Left ventricle myocardium superior (tissue), 1 donor: Measurements from ENCODE around the gene STT3A. TPM values are rescaled to one million over a fixed set of nuclear protein-coding genes. Genes with fewer than 3 reads are reported as not detected.

Experiments
- ATAC-seq: fragments of 200-7000 bp; cut with Tn5 transposase; one replicate; pipeline ENCODE4 v1.9.1; 2020; ENCODE audit warnings: mild to moderate bottlenecking, moderate library complexity
- DNase-seq: peaks from one replicate; pipeline ENCODE4 v3.0.0-alpha.2; 2020
- intact Hi-C: fragments of 100-400 bp; cut with micrococcal nuclease; formaldehyde crosslinking; loops from one replicate; pipeline ENCODE4 v1.11.0; 2022
- total RNA-seq: library from RNA; stranded (reverse); fragmentation: NEBNext Ultra II Directional; extraction: Animal tissue kit (Norgen Biotek cat#: 25700); gene quantifications from one replicate; pipeline ENCODE4 v1.2.1, GENCODE V29; 2021
- donor health status: DM: no; HTN: yes; CAD: no; lungs with severe emphysema.

STT3A gene
- total RNA-seq, 1 donor from 2014 or later, result 58.6 TPM

DNA sequence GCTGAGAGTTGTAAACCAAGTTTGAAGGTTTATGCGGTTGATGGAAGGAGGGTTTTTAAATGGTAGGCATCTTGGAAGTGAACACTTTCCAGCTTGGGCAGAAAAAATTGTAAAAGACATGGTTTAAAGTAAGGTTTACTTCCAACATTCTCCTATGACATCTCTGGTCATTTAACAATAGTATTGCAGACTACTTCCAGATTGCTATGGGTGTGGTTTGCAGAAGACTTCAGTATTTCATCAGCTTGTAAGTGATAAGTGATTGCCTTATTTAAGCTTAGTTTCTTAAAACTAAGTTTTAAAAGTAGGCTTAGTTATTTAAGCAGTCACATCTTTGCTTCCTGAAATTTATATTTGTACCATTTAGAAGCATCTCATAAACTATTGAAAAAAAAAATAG, 7.2 kb upstream of the STT3A start:
- DNase-seq (no peak), ATAC-seq (no peak)
- intact Hi-C loops, result no loop called here

- ATAC-seq, result no peak
- no peak for DNase-seq
- intact Hi-C loops, result no loop called here
These were observed 6.0 kb upstream of the STT3A start for GRCh38 chr11:125586623-125587022.

- DNase-seq, result no peak
- intact Hi-C loops, result no loop called here
- ATAC-seq, result no peak
These were observed 5.2 kb upstream of the STT3A start for GRCh38 chr11:125587480-125587879.

- ATAC-seq (no peak), DNase-seq (no peak)
- intact Hi-C loops, result no loop called here
These were observed 4.1 kb upstream of the STT3A start for GRCh38 chr11:125588505-125588904.

- peak; percentile 41 for DNase-seq
These were observed 875 bp upstream of the STT3A start for GRCh38 chr11:125591649-125592304.

DNA sequence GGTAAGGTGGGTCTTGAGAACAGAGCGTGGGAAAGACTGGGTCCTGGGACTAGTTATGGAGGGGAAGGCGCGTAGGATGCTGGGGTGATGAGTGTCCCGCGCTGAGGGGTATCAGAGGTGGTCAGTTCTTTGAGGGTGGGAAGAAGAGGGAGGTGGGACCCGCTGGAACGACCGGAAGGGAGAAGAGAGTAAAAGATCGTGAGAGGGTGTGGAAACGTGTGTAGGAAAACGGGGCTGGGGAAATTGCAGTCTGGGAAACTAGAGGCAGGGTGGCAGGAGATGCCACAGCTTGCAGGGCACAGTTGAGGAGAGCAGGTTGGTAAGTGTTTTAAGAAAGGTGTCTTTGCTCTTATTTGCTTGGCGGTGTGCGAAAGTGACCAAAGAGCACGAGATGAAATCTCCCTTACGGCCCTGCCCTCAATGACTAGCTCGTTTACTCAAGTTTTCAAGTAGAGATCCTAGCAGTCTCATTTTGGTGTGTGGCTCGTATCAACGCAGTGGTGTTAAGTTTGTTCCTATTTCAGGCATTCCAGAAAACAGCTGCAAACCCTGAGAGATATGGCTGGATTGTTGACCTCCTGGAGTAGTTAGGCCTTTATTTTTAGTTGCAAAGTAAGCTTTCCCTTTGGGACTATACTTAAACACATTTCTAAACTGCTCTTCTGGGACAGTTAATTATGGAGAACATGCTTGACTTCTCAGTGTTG, 615 bp downstream of the STT3A start:
- ATAC-seq (no peak), DNase-seq (no peak)
- intact Hi-C loops, result no loop called here

More at GRCh38 chr11:125591649-125592304, 875 bp upstream of the STT3A start:
- intact Hi-C loops, result no loop called here
- peak; percentile 36 for ATAC-seq

DNA sequence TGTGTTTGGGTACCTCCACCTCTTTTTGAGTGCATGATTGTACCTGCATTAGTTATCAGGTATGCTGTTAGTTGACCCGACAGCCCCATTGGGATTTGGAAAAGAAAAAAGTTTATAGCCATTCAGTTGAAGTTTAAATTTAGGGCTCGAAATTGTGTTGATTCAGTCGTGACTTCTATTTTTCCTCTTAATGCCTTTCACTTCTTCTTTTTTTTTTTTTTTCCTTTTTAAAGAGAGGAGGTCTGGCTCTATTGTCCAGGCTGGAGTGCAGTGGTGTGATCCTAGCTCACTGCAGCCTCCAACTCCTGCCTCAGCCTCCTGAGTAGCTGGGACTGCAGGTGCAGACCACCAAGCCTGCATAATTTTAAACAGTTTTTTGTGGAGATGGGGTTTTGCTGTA, 2.3 kb downstream of the STT3A start:
- no peak for ATAC-seq
- no peak for DNase-seq
- intact Hi-C loops, result no loop called here

DNA sequence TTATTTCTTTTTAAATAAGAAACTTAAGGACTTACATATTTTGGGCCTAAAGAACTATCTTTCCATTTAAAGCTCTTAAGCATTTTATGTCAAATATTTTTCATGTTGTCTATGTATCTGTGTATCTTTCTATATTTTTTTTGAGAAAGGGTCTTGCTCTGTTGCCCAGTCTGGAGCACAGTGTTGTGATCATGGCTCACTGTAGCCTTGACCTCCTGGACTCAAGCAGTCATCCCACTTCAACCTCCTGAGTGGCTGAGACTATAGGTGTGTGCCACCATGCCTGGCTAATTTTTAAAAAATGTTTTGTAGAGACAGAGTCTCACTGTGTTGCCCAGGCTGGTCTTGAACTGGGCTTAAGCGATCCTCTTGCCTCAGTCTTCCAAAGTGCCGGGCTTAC, 8.0 kb downstream of the STT3A start:
- DNase-seq, result no peak
- intact Hi-C loops, result no loop called here
- no peak for ATAC-seq

DNA sequence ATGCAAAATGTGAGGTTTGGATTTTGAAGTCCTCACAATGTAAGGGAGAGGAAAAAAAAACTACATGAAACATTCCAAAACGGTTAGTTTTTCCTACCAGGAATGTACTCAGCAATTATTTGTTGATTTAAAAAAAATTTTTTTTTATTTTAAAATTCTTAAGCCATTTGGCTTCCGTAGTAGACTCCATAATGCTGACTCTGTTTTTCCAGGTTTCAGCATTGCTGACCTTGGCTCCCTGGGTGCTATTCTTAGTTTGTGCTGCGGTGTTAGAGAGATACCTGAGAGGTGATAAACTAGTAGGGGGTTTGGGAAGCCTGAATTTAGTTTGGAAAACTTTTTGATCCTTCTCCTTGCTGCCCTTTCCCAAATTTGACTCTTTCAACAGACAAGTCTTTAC, 10.6 kb downstream of the STT3A start:
- DNase-seq (no peak), ATAC-seq (peak; percentile 59)
- intact Hi-C loops, result no loop called here

- intact Hi-C loops, result no loop called here
- ATAC-seq, result no peak
These were observed 12.8 kb downstream of the STT3A start for GRCh38 chr11:125605417-125605816.

GRCh38 chr11:125609545-125609944, 16.9 kb downstream of the STT3A start:
- intact Hi-C loops, result no loop called here
- DNase-seq (no peak), ATAC-seq (no peak)

More at GRCh38 chr11:125605417-125605816, 12.8 kb downstream of the STT3A start:
- DNase-seq, result no peak

DNA sequence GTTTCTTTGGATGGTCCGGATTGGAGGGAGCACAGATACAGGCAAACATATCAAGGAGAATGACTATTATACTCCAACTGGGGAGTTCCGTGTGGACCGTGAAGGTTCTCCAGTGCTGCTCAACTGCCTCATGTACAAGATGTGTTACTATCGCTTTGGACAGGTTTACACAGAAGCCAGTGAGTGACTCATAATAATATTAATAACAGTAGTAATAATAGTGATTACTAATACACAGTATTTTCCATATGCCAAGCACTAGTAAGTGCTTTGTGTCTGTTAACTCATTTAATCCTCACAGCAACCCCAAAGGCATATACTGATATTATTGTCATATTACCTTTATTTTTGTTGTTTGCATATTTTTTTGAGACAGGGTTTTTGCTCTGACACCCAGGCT, 25.7 kb downstream of the STT3A start:
- intact Hi-C loops, result no loop called here
- DNase-seq (no peak), ATAC-seq (no peak)

- DNase-seq, result no peak
- ATAC-seq, result no peak
- intact Hi-C loops, result no loop called here
These were observed 29.3 kb downstream of the STT3A start for GRCh38 chr11:125621995-125622394.

GRCh38 chr11:125623064-125623463, 30.4 kb downstream of the STT3A start:
- intact Hi-C loops, result no loop called here
- no peak for ATAC-seq

DNA sequence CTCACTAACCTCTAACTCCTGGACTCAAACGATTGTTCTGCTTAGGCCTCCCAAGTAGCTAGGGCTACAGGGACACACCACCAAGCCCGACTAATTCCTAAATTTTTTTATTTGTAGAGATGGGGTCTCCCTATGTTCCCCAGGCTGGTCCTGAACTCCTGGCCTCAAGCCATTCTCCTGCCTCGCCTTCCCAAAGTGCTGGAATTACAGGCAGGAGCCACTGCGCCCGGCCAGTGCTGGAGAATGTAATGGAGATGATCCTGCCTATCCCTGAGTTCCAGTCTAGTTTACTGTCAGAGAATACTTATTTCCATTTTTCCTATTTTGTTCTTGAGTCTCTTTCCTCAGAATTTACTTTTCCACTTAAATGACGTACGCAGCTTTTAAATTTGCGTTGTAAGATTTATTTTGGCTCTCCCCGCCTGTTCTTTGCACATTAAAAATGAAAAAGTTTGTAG, 32.1 kb downstream of the STT3A start, which contains the start of gene CHEK1:
CHEK1 (plus strand) TSS at position 408 of the 458 bp plus-strand sequence. CDS start 1,606 bp downstream, outside the sequence.
- ATAC-seq (no peak), DNase-seq (no peak)
- intact Hi-C loops, result no loop called here

More at GRCh38 chr11:125623064-125623463, 30.4 kb downstream of the STT3A start:
- DNase-seq, result no peak

GRCh38 chr11:125625225-125625629, 32.6 kb downstream of the STT3A start:
- ATAC-seq (peak; percentile 66), DNase-seq (no peak)
- intact Hi-C loops, result no loop called here

DNA sequence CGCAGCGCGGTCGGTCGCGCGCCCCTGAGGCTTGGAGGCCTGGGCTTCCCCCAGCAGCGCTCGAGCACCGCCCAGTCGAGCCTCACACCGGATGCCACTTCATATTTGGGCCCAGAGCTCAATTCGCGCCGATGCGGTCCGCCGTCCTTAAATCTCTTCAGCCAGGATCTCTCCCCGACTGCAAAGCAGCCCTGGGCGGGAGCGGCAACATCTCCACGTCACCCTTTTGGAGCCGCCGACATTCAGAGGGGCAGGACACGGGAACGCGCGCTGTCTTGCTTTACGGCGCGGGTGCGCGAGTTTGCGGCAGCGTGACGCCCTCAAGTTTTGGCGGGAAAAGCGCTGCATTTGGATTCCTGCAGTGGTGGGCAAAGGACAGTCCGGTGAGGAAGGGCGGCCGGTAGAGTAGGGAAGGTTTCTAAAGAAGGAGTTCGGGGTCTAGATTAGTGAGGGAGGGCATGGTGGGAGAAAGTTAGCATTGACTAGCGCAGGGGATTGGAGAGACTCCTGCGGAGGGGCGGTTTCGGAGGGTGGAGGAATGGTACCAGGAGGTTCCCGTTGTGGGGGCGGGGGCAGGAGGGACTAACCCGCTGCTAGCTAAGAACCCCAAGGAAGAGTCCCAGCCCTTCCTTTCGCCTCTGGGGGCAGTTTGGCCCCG, 33.1 kb downstream of the STT3A start:
- intact Hi-C loops, result no loop called here
- ATAC-seq, result peak; percentile 97

GRCh38 chr11:125626288-125626950, 33.8 kb downstream of the STT3A start:
- intact Hi-C loops, result no loop called here
- peak; percentile 52 for DNase-seq
- ATAC-seq, result peak; percentile 13

More for the DNA sequence above, 33.1 kb downstream of the STT3A start:
- peak; percentile 92 for DNase-seq

GRCh38 chr11:125627236-125627910, 34.7 kb downstream of the STT3A start:
- DNase-seq, result no peak
- intact Hi-C loops, result no loop called here
- no peak for ATAC-seq
